ENCODE measurements around the gene HAPLN1. TPM values are rescaled to one million over a fixed set of nuclear protein-coding genes. Genes with fewer than 3 reads are reported as not detected.

The HAPLN1 gene
- total RNA-seq, 2 donors from 2014 or later = not detected

- no peak overlapping the region for H3K27ac ChIP-seq
- ATAC-seq = no peak
- 27 to 37% methylated on average over 3 of the region's 3 CpGs for WGBS, 2 donors
- H3K9me3 ChIP-seq = no peaks in the 10 kb centered on the region
- no peak for DNase-seq
- TF ChIP-seq CTCF (IDR thresholded peaks at IDR 0.05) (no peak), POLR2A (IDR thresholded peaks at IDR 0.05) (no peak)
- no peaks in the 10 kb centered on the region for H3K36me3 ChIP-seq (replicated peaks in 1 of 2; ENCODE audit: insufficient read depth in 1 of 2, low read depth in 2 of 2)
- H3K27me3 ChIP-seq = no peaks in the 10 kb centered on the region
- intact Hi-C loops (cut with DNase I) = no loop called here
- no peaks in the 10 kb centered on the region for H3K4me1 ChIP-seq
- no peak overlapping the region for H3K4me3 ChIP-seq
Observed at GRCh38 chr5:83662558-83662957, 58.1 kb downstream of the HAPLN1 start.

GRCh38 chr5:83657807-83658525 is 62.7 kb downstream of the HAPLN1 start:
- intact Hi-C loops (cut with DNase I) = no loop called here
- H3K9me3 ChIP-seq = no peaks in the 10 kb centered on the region
- 82 to 95% methylated on average over 1 of the region's 1 CpG for WGBS, 2 donors

GRCh38 chr5:83654427-83654994 is 66.1 kb downstream of the HAPLN1 start:
- Histone ChIP-seq H3K27ac (no peak overlapping the region), H3K4me3 (no peak overlapping the region), H3K4me1 (no peaks in the 10 kb centered on the region), H3K36me3 (replicated peaks in 1 of 2; ENCODE audit: insufficient read depth in 1 of 2, low read depth in 2 of 2) (no peaks in the 10 kb centered on the region), H3K27me3 (peaks cover 0 to 4% of the 10 kb centered on the region in 2 donors), H3K9me3 (no peaks in the 10 kb centered on the region)
- intact Hi-C loops (cut with DNase I) = no loop called here
- ATAC-seq = no peak
- no peak for TF ChIP-seq POLR2A (IDR thresholded peaks at IDR 0.05)
- 39 to 50% methylated on average over 1 of the region's 1 CpG for WGBS, 2 donors
- DNase-seq = no peak

More at GRCh38 chr5:83657807-83658525, 62.7 kb downstream of the HAPLN1 start:
- TF ChIP-seq CTCF (IDR thresholded peaks at IDR 0.05) = no peak
- TF ChIP-seq POLR2A (IDR thresholded peaks at IDR 0.05) = no peak
- ATAC-seq = no peak
- Histone ChIP-seq H3K4me3 (no peak overlapping the region), H3K36me3 (replicated peaks in 1 of 2; ENCODE audit: insufficient read depth in 1 of 2, low read depth in 2 of 2) (no peaks in the 10 kb centered on the region), H3K27ac (no peak overlapping the region), H3K4me1 (no peaks in the 10 kb centered on the region), H3K27me3 (no peaks in the 10 kb centered on the region)
- no peak for DNase-seq

- intact Hi-C loops (cut with DNase I) = no loop called here
- H3K4me3 ChIP-seq = no peak overlapping the region
- 32 to 44% methylated on average over 2 of the region's 2 CpGs for WGBS, 2 donors
- H3K36me3 ChIP-seq (replicated peaks in 1 of 2; ENCODE audit: insufficient read depth in 1 of 2, low read depth in 2 of 2) = no peaks in the 10 kb centered on the region
- TF ChIP-seq POLR2A (IDR thresholded peaks at IDR 0.05) (no peak), CTCF (IDR thresholded peaks at IDR 0.05) (no peak)
- no peak overlapping the region for H3K27ac ChIP-seq
- no peaks in the 10 kb centered on the region for H3K9me3 ChIP-seq
- no peaks in the 10 kb centered on the region for H3K4me1 ChIP-seq
- no peak for ATAC-seq
- peaks cover 0 to 4% of the 10 kb centered on the region in 2 donors for H3K27me3 ChIP-seq
- DNase-seq = no peak
Observed at GRCh38 chr5:83653669-83654068, 67.0 kb downstream of the HAPLN1 start.

- Histone ChIP-seq H3K9me3 (no peaks in the 10 kb centered on the region), H3K4me3 (no peak overlapping the region), H3K27ac (no peak overlapping the region), H3K36me3 (replicated peaks in 1 of 2; ENCODE audit: insufficient read depth in 1 of 2, low read depth in 2 of 2) (no peaks in the 10 kb centered on the region), H3K27me3 (no peaks in the 10 kb centered on the region), H3K4me1 (no peaks in the 10 kb centered on the region)
- DNase-seq (no peak), ATAC-seq (no peak)
- no peak for TF ChIP-seq CTCF (IDR thresholded peaks at IDR 0.05)
- no peak for TF ChIP-seq POLR2A (IDR thresholded peaks at IDR 0.05)
- 29 to 42% methylated on average over 1 of the region's 1 CpG for WGBS, 2 donors
- intact Hi-C loops (cut with DNase I) = no loop called here
Observed at GRCh38 chr5:83645936-83646335, 74.7 kb downstream of the HAPLN1 start.
